AG10803 (cell line): Measurements from ENCODE around the gene ADGRD2.
"Not testable (repeated sequence)": the region's sequence is repeated elsewhere in the genome, so short reads cannot be mapped to it uniquely, and the experiment has no call there.

Source experiments
- DNase-seq: peaks from one replicate; pipeline ENCODE4 v3.0.0; 2010; ENCODE audit warnings: low read depth
- H3K4me3 ChIP-seq: 2 replicates; pipeline ENCODE4 v1.5.1; 2011; ENCODE audit warnings: mild to moderate bottlenecking, low read length, control low read depth
- CTCF ChIP-seq: conservative IDR thresholded peaks from 2 replicates; pipeline ENCODE4 v1.5.1; 2011; ENCODE audit warnings: mild to moderate bottlenecking, low read length, control low read depth, inconsistent platforms

ADGRD2 gene

GRCh38 chr9:124423591-124423990 is 26.7 kb upstream of the ADGRD2 start:
- no peak for DNase-seq
- no peak for TF ChIP-seq CTCF
- H3K4me3 ChIP-seq: no peak overlapping the region

GRCh38 chr9:124425733-124426132 is 24.5 kb upstream of the ADGRD2 start:
- DNase-seq, H3K4me3 ChIP-seq: not testable (repeated sequence)

- no peak overlapping the region for H3K4me3 ChIP-seq
- no peak for TF ChIP-seq CTCF
- DNase-seq: no peak
These were observed 23.9 kb upstream of the ADGRD2 start for GRCh38 chr9:124426361-124426760.

- no peak overlapping the region for H3K4me3 ChIP-seq
- no peak for DNase-seq
- TF ChIP-seq CTCF: no peak
These were observed 23.0 kb upstream of the ADGRD2 start for GRCh38 chr9:124427281-124427680.

GRCh38 chr9:124428751-124429529 is 21.3 kb upstream of the ADGRD2 start:
- TF ChIP-seq CTCF: no peak
- H3K4me3 ChIP-seq: no peak overlapping the region
- DNase-seq: no peak

- no peak overlapping the region for H3K4me3 ChIP-seq
- no peak for DNase-seq
- no peak for TF ChIP-seq CTCF
These were observed 20.8 kb upstream of the ADGRD2 start for GRCh38 chr9:124429530-124429867.

- DNase-seq: no peak
- no peak overlapping the region for H3K4me3 ChIP-seq
- TF ChIP-seq CTCF: no peak
These were observed 13.9 kb upstream of the ADGRD2 start for GRCh38 chr9:124436320-124436719.
